ENCODE measurements around the gene RBPJ. TPM values are rescaled to one million over a fixed set of nuclear protein-coding genes. Genes with fewer than 3 reads are reported as not detected.

The RBPJ gene
- total RNA-seq, 6 experiments from 2014 or later: 60.9 to 71.7 (median 69.0) TPM

DNA sequence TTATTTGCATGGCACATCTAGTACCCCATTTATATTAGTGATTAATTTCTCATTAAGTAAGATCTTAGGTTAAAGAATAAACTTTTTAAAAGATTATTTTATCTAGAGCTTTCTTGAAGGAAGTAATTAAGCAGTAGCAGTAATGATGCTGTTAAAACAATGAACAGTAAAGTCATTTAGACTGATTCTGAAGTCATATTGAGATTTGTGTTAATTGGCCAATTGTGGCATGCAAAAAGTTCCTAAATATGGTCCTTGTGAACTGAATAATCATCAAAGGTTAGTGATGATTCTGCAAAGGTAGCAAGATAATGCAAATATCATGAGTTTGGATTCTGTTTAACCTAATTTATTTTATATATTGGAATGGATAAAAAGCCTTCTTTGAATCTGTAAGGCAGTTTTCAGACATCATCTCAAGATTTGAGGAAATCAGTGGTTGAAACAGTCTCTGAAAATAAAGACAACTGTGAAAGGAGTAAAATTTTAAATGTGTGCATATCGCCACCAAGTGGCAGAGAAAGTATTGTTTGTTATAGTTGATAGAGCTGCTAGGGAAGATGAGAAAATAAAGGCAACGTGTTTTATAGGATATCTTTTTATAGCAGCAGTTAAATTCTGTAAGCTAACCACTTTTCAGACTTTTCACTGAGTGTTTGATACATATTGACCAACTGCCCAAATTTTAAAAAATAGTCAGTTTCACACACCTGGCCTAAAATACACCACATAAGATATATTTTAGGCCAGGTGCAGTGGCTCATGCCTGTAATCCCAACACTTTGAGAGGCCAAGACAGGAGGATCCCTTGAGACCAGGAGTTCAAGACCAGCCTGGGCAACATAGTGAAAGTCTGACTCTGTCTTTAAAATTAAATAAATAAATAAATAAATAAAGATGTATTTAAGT lies 89.8 kb downstream of the RBPJ start:
- Mint-ChIP-seq H3K27ac (no peak overlapping the region), H3K4me3 (no peak overlapping the region), H3K36me3 (ENCODE audit: low read depth) (peaks cover 20% of the 10 kb centered on the region), H3K9me3 (peaks cover 11% of the 10 kb centered on the region), H3K4me1 (ENCODE audit: low read depth) (peaks cover 30% of the 10 kb centered on the region), H3K27me3 (ENCODE audit: insufficient read depth) (no peaks in the 10 kb centered on the region; the same call in 1 of the 2 replicates)
- TF ChIP-seq CTCF (IDR thresholded peaks at IDR 0.05): peak; percentile 87
- peak; percentile 74 for DNase-seq

DNA sequence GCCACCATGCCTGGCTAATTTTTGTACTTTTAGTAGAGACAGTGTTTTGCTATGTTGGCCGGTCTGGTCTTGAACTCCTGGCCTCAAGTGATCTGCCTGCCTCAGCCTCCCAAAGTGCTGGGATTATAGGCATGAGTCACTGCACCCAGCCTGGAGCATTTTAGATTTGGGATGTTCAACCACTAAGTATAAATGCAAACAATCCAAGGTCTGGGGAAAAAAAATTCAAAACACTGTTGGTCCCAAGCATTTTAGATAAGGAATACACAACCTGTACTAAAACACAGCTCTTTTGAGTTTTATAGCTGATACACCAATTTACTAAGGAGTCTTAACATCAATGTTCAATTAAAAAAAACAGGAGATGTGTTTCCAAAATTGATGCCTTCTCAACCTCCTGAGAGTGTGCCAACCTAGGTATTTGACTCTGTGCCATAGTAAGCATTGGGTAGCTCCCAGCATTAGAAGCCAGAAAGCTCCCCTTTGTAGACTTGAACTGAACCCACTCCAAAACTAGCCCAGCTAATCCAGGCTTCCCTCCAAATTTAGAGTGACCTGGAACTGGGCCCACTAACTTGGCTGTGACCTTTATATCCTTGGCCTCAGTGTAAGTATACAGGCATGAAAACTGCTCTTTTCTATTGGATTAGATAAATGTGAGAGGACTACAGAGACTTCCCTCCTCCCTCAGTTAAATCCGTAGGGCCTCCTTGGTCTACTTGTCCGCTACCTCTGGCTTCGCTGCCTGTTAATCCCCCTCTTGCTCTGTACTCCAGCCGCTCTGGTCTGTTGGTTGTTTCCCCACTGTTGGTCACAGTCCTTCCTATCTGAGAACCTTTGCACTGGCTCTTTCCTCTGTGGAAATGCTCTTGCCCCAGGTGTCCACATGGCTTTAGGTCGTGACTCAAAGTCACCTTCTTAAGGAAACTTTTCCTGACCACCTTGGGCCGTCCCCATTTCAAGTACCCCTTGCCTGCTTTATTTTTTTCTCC lies 91.9 kb downstream of the RBPJ start:
- Mint-ChIP-seq H3K27ac (no peak overlapping the region), H3K9me3 (no peaks in the 10 kb centered on the region), H3K36me3 (ENCODE audit: low read depth) (peaks cover 4% of the 10 kb centered on the region; the same call in 1 of the 2 replicates), H3K4me1 (ENCODE audit: low read depth) (peaks cover 24% of the 10 kb centered on the region), H3K4me3 (no peak overlapping the region), H3K27me3 (ENCODE audit: insufficient read depth) (no peaks in the 10 kb centered on the region; the same call in 1 of the 2 replicates)
- DNase-seq: no peak
- TF ChIP-seq CTCF (IDR thresholded peaks at IDR 0.05): no peak

DNA sequence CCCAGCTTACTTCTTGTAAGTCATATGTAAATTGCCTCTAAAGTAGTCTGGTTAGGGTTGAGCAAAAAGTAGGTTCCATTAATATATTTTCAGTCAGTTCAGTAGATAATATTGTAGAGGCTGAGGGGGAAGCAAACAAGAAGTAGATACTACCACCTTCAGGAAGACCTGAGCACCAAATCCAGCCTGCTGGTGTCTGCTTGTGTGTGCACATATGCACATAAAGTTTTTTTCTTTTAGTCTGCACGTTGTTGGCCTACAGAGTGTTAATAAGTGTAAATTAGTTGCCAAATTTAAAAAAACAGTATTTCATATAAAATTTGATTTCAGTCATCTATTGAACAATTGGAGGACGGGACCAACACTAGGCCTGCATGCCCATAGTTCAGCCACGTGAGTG lies 92.8 kb downstream of the RBPJ start:
- 0 out of 2 replicates have a peak, but pooled peaks cover 4% of the 10 kb centered on the region for H3K36me3 Mint-ChIP-seq (ENCODE audit: low read depth)

DNA sequence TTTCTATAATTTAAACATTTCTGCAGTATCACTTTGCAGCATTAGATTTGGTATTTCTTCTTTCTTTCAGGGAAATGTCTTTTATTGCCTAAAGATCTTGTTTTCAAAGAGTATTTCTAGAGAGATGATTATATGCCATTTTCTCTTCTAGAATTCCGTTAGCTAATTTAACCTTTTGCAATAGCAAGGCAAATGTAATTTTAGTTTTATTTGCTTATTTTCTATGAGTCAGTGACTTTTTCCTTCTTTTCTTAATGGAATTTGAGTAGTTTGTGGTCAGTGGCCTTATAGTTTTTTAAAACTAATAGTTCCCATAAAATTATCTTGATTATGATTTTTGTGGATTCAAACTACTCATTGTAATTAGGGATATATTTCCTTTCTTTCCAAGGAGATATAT lies 97.3 kb downstream of the RBPJ start:
- Mint-ChIP-seq H3K36me3 (ENCODE audit: low read depth) (peaks cover 21% of the 10 kb centered on the region), H3K27ac (no peak overlapping the region), H3K4me1 (ENCODE audit: low read depth) (peaks cover 47% of the 10 kb centered on the region)

More for the DNA sequence above, 92.8 kb downstream of the RBPJ start:
- Mint-ChIP-seq H3K27me3 (ENCODE audit: insufficient read depth) (no peaks in the 10 kb centered on the region; the same call in 1 of the 2 replicates), H3K27ac (no peak overlapping the region), H3K4me3 (no peak overlapping the region), H3K4me1 (ENCODE audit: low read depth) (peaks cover 32% of the 10 kb centered on the region), H3K9me3 (no peaks in the 10 kb centered on the region)
- TF ChIP-seq CTCF (IDR thresholded peaks at IDR 0.05): no peak
- no peak for DNase-seq

More for the DNA sequence above, 97.3 kb downstream of the RBPJ start:
- H3K27me3 Mint-ChIP-seq (ENCODE audit: insufficient read depth): no peaks in the 10 kb centered on the region; the same call in 1 of the 2 replicates
- H3K9me3 Mint-ChIP-seq: no peaks in the 10 kb centered on the region
- no peak overlapping the region for H3K4me3 Mint-ChIP-seq
- TF ChIP-seq CTCF (IDR thresholded peaks at IDR 0.05): no peak
- DNase-seq: no peak
